ENCODE results near the gene FGF12.

The FGF12 gene

DNA sequence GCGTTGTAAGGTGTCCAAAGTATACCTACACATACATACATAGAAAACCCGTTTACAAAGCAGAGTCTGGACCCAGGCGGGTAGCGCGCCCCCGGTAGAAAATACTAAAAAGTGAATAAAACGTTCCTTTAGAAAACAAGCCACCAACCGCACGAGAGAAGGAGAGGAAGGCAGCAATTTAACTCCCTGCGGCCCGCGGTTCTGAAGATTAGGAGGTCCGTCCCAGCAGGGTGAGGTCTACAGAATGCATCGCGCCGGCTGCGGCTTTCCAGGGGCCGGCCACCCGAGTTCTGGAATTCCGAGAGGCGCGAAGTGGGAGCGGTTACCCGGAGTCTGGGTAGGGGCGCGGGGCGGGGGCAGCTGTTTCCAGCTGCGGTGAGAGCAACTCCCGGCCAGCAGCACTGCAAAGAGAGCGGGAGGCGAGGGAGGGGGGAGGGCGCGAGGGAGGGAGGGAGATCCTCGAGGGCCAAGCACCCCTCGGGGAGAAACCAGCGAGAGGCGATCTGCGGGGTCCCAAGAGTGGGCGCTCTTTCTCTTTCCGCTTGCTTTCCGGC is 318.6 kb downstream of the FGF12 start:
- no peak for DNase-seq

DNA sequence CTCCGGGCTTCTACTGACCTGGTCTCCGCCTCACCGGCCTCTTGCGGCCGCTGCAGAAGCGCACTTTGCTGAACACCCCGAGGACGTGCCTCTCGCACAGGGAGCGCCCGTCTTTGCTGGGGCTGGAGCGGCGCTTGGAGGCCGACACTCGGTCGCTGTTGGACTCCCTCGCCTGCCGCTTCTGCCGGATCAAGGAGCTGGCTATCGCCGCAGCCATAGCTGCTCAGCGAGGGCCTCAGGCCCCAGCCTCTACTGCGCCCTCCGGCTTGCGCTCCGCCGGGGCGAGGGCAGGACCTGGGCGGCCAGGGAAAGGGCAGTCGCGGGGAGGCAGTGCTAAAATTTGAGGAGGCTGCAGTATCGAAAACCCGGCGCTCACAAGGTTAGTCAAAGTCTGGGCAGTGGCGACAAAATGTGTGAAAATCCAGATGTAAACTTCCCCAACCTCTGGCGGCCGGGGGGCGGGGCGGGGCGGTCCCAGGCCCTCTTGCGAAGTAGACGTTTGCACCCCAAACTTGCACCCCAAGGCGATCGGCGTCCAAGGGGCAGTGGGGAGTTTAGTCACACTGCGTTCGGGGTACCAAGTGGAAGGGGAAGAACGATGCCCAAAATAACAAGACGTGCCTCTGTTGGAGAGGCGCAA is 319.2 kb downstream of the FGF12 start:
- DNase-seq, result no peak

DNA sequence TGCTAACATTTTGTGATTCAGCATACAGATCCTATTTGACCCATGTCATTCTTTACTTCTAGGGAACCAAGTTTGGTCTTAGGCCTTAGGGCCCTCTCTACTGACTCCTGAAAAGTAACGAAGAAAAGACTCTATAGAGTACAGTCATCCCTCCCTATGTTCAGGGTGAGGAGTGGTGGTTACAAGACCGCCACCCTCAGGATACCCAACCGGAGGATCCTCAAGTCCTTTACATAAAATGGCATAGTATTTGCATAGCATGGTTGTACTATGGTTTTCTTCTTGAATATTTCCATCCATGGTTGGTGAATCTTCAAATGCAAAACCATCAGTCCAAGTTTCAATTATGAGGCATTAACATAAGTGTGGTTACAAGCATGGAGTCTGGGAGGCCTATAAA is 327.6 kb downstream of the FGF12 start:
- no peak for DNase-seq

DNA sequence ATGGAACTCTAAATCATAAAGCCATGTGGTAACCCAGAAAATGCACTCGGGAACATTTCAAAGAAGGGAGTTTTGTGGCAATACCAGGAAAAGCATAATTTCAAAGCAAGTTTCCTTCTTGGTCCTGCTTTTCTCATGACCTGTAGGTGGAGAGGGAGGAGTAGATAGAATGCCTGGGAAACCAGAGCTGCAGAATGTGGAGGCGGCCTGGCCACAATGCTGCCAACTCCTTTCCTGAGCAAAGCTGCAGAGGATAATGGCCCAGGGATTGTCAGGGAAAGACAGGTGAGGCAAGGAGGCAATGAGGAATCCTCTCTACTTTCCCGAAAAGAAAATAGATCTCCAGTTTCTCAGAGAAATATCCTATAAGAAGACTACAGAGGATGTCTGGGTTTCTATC is 330.3 kb downstream of the FGF12 start:
- DNase-seq, result no peak

DNA sequence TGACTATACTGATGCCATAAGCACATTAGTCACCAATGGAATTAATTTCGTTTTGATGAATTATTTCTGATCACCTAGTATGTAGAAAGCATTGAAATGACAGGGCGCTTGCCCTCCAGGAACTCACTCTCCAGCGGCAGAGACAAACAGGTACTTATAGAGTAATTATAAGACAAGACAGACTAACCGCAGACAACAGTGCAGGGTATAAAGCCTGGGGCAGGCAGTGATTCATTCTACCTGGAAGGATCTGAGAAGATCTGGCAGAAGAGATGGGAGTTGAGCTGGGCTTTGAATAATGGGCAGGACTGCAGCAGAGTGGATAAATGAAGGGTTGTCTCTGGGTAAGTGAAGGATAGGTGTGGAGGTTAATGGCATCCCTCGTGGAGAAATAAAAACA is 331.8 kb downstream of the FGF12 start:
- no peak for DNase-seq

DNA sequence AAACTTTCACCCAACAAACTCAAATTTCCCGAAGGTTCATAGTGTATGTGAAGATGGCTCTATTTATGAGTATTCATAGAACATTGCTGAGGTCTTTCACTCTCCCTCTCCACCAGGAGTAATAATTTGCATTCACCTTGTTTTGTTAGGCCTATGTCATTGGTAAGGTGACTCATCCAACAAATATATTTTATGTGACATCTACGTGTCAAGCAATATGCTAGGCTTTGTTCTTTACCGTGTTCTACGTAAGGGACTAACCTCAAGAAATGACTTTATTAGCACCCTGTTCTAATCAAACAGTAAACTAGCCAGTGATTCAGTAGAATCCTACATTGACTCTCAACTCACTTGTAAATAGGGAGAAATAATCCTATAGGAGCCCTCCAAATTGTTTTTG is 334.4 kb downstream of the FGF12 start:
- no peak for DNase-seq

DNA sequence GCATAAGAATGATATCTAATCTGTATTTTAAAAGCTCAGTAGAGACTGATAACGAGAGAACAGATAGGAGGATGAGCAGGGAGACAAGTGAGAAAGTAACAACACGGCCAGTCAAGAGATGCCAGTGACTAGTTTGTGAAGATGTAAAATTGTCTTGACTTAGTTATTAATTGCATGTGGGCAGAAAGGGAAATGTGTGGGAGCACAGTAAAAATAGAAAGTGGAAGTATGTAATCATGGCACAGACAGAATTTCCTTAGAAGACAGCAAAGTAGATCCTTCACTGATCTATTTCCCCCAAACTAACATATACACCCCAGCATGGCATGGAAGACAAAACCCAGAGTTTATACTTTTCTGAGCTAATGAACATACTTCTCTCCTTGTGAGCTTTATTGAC is 344.5 kb downstream of the FGF12 start:
- no peak for DNase-seq

DNA sequence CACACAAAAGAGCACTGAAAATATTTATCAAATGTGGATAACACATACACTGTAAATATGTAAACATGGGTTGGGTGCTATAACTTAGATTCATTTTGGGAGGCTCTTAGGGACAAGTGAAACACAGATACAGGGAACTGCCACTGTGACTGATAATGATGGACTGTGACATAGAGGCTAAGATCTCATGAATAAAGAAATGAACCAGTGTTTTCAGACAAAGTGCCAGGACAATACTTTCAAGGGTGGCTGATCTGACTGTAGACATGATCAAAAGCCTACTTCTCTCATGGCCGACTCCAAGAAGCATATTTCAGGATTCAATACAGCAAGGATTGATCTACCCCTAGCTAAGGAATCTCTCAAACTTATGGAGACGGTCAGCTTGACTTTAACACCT is 353.8 kb downstream of the FGF12 start:
- DNase-seq, result no peak

DNA sequence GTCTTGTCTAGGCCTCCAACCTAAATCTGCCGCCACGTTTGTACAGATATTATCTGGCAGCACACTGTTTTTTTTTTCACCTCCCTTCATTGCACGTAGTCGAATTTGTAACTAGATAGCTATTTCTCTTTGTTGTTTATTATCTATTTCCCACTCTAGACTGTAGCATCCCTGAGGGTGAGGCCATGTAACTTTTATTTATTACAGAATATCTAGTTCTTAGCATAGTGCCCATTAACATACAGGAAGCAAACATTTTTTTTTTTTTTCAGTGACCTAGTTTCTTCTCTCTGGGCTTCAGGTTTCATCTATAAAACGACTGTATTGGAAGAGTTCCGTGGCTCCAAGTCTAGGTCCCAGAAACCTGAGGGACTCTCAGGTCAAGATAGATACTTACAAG is 354.3 kb downstream of the FGF12 start:
- no peak for DNase-seq

DNA sequence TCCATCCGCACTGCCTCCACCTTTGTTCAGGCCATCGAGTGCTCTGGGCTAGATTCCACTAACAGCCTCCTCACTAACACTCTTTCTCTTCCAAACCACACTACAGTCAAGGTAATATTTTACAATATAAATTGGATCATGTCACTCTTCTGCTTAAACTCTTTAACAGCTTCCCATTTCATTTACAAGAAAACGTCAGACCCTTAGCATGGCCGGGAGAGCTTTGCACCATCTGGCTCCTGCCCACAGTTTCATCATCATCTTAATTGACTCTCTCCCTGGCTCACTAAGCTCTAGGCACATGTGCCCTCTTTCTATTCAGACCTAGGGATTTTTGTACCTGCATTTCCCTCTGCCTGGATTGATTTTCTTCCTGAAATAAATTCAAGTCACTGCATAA is 354.7 kb downstream of the FGF12 start:
- DNase-seq, result no peak

DNA sequence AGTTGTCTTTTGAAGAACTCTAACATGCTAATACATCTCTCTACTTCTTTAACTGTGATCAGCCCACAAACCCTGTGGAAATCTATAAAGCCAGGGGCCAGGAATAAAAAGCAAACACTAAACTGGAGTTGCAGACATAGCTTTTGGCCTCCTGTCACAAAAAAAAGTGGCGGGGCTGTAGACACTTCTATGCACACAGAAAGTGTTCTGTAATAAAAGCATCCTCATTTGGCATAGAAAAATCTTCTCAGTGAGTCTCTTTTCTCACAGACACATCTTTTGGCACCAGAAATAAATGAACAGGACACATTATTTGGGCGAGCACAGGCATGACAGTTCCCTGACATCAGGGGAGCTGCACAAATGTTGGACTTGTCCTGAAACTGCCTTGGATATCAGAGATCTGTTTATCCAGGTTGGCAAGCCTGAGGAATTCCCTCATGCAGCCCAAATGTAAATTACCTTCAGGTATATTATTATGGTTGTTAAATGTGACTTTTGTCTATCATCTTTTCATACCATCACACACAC is 355.4 kb downstream of the FGF12 start:
- DNase-seq, result no peak

DNA sequence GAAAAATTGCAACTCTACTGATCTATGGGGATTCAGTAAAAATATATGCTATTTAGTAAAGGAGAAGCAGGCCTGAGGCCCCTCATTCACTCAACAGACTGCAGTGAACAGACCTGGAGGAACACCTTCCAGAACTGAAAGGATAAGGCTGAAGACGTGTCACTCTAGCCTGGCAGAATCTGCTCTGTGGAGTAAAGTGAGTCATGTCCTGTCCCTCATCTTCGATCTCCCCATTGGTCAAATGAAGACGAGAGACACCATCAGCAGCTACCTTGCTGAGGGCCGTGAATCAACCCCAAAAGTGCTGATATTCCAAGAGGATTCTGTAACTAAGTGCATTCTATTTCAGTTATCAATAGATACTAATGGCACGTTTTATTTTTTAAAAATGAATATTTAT is 359.7 kb downstream of the FGF12 start:
- DNase-seq, result no peak

DNA sequence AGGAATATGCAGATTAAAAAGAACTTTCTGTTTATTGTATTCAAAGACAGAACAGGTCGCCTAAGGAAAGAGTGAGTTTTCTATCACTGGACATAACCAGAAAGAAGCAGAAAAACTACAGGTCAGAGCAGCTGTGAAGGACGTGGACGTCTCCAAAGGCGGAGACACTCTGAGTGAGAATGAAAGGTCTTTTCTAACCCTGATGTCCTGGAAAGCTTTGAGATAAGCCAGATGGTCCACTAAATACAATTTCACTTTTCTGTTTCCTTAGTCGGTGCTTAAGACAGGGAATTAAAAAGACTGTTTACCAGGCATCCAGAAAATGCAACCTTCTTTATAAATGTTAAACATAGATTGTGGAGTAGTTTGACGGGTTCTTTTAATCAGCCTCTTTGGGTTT is 360.4 kb downstream of the FGF12 start:
- no peak for DNase-seq

DNA sequence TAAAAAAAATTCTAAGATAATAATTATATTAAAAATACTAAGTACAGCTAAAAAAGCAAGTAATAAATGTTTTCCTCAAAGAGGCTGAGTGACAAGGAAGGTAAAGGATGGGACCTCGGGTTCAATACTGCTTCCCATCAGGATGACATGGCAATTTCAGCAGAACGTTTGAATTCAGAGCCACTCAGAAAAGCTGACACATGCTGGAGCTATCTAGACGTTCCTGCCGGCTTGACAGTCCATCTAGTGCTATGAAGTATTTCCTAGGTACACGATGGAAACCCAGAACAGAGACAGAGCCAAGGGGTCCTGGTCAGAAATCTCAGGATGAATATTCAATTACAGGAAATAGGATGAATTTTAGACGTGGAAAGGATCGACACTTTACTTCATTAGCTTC is 361.8 kb downstream of the FGF12 start:
- no peak for DNase-seq

DNA sequence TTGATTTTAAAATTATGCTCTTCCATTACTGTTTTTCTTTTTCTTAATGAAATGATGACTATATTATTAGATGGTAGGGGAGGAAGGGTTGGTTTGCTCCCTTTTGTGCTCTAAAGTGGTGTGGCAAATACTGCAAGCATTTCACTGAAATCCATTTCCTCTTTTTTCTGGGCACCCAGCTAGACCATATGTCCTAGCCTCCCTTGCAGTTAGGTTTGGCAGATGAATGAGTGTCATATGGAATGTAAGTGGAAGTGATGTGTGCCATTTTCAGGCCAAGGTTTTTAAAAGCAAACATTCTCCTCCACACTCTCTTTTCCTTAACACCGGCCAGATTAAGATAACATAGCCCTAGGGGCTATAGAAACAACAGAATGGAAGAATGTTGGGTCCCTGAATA is 363.0 kb downstream of the FGF12 start:
- DNase-seq, result no peak

DNA sequence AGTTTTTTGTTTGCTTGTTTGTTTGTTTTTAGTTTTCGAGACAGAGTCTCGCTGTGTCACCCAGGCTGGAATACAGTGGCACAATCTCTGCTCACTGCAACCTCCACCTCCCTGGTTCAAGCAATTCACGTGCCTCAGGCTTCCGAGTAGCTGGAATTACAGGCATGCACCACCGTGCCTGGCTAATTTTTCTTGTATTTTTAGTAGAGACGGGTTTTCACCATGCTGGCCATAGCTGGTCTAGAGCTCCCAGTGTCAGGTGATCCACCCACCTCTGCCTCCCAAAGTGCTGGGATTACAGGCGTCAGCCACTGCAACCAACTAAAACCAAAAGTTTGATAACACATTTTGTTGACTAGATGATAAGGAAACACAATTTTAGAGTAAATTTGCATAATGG is 372.7 kb downstream of the FGF12 start:
- no peak for DNase-seq

DNA sequence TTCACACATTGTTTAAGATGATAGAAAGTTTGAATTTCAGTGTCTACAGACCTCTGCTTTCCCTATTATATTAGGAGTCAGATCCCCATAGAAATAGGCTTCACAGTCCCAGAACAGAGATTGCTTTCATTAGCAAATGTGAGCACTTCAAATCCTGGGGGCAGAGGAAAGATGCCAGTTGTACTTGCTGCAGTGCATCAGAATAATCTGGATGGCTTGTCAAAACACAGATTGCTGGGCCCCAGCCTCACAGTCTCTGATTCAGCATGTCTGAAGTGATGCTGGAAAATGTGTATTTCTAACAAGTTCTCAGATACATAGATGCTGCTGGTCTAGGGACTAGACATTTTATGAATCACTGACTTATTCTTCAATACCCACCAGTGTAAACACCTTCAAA is 375.2 kb downstream of the FGF12 start:
- no peak for DNase-seq

DNA sequence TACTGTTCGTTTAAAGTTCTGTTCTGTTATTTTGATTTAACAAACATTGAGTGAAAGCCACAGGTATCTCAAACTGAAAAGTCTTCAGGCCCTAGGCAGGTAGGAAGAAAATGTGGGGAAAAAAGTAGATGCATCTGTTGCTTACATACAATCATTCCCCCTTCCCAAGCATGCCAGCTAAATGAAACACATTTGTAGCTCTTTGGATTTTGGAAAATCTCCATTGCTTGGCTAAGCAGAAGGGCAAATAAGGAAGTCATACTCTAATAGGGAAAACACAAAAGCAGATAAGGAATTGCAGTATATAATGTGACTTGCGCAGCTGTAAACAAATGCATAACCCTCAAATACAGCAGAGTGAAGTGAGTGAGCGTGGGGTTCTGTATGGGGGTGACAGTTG is 375.9 kb downstream of the FGF12 start:
- DNase-seq, result no peak

DNA sequence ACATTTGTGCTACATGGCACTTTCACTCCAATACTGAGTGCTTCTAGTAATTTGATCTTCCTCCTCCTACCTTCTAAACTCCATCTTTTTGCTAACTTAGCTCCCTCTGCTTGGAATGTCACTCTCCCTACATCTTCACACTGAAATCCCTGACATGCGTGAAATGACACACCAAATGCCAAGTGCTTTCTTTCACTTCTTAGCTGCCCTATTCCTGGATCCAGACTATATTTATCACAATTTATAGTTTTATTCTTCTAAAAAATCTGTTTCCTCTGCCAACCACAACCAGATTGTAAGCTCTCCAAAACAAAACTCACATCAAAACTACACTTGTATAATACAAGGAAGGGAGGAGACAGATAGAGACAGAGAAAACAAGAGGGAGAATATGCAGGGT is 387.3 kb downstream of the FGF12 start:
- DNase-seq, result no peak

DNA sequence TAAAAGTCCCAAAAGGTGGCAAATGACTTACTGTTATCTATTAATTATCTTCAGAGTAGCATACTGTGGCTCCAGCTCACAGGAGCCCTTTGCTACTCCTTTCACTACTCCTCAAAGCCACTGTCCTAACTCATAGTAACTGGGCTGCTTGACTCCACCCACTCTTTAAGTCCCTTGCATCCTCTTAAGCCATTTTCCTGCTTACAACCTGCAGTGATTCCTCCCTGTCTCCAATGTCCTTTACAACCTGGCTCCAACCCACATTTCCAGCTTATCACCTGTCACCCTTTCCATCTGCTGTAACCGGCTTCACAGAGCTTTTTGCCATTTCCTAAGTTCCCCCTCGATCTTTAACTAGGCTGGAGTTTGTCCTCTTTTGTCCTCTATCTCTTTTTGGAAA is 388.1 kb downstream of the FGF12 start:
- no peak for DNase-seq

DNA sequence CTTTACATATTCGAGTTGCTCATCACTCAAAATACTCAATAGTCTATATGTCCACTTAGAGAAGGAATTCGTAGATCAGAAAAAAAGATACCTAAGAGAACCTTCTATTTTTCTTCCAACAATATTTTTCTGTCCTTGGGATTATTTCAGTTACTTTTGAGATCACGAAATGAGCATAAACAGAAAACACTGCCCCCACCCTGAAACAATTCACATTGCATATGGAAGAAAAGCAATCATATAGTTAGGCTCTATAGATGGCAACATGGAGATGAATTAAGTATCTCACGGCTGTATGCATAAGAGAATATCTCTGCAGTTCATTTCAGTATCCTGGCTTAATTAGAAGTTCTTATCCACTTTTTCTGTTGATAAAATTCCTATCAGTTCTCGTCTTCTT is 391.1 kb downstream of the FGF12 start:
- DNase-seq, result no peak

DNA sequence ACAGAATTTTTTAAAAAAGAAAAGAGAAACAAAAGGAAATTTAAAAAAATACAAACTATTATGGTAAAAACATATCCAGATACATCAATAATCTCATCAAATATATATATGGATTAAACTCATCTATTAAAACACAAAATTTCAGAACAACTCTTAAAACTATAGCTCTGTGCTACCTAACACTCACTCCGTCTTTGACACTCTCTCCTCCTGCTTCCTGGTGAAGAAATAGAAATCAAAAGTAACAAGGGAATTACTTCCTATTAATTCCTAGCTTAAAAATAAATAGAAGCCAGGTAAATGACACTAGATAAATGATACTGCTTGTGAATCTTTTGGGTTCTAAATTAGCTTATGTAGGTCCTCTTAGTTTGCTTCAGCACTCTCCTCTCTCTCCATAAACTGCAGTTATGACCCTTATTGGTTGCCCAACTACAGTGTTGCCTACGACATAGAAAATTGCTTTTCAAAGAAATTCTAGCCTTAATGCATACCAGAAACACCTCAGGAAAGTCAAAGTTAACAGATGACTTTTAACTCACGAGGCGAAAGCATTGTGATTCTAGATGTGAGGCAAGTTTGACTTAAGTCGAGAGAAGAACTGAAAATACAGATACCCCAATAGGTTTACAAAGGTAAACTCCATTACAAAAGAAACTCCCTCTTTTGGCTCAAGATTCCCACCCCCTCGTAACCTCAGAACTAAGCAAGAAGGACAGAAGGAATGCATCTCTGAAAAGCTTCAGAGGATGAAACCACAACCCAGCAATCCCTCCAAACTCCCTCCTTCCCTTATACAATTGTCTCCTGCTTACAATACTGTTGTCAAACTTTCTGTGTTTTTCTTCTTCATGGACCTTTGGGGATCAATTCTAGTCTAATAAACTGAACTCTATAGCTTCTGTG is 394.7 kb downstream of the FGF12 start:
- DNase-seq, result no peak

DNA sequence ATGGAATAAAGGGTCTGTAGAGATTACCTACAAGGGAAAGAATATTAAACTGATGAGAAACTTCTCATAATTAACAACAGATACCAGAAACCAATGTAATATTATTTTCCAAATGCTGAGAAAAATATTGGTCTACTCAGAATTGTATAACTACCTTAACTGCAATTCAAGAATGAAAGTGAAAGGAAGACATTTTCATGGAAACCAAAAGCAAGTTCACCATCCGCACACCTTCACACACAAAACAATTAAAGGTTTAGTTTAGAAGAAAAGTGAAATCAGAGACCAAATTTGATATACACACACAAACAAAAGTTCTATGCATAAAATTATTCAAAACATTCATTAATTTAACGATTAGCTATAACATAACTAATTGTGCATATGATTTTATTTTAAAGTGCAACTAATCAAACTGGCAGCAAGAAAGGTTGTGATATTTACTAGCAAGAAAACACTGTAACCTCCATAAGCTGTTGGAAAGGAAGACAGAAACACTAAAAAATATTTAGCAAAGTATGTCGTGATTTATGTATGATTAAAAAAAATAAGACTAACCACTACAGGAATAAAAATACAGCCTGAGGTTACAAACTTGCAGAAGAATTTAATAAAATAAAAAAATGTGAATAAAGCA is 395.5 kb downstream of the FGF12 start:
- peak in 1 of 2 donors; percentile 11 for DNase-seq

DNA sequence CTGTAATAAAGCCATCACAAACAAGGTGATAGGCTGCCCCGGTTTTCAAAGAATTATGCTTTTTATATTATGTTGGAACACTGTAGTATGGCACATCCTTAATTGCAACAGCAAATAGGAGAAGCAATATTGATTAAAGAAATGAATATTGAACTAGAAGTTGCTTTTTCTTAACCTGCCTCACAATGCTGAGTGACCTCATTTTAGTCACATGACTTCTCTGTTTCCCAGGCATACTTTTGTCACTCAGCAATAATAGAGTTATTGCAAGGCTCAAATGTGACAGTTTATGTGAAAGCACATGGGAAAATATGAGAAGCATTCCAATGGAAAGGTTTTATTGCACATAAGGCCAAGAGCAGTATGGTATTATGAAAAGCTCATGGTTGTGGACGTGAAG is 400.7 kb downstream of the FGF12 start:
- no peak for DNase-seq
